Measurements from ENCODE around the gene RAB3B.

DNA sequence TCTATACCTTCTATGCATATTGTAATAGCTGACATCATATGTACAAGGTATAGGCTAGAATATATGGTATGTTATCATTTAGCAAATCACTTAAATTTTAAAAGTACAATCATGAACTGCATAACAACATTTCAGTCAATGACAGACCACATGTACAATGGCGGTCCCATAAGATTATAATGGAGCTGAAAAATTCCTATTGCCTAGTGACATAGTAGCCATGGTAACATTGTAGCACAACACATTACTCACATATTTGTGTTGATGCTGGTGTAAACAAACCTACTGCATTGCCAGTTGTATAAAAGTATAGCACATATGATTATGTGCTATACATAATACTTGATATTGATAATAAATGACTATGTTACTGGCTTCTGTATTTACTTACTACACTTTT, 8.9 kb downstream of the RAB3B start:
- TF ChIP-seq, protein P1, sequence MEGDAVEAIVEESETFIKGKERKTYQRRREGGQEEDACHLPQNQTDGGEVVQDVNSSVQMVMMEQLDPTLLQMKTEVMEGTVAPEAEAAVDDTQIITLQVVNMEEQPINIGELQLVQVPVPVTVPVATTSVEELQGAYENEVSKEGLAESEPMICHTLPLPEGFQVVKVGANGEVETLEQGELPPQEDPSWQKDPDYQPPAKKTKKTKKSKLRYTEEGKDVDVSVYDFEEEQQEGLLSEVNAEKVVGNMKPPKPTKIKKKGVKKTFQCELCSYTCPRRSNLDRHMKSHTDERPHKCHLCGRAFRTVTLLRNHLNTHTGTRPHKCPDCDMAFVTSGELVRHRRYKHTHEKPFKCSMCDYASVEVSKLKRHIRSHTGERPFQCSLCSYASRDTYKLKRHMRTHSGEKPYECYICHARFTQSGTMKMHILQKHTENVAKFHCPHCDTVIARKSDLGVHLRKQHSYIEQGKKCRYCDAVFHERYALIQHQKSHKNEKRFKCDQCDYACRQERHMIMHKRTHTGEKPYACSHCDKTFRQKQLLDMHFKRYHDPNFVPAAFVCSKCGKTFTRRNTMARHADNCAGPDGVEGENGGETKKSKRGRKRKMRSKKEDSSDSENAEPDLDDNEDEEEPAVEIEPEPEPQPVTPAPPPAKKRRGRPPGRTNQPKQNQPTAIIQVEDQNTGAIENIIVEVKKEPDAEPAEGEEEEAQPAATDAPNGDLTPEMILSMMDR (conservative IDR thresholded peaks at IDR 0.05 in 1 of 2, IDR thresholded peaks at IDR 0.05 in 1 of 2; ENCODE audit: extremely low read depth in 1 of 2, insufficient read depth in 1 of 2, low read depth in 1 of 2, low read length in 2 of 2), result no peak
- TF ChIP-seq EZH2 (IDR thresholded peaks at IDR 0.05; ENCODE audit: borderline replicate concordance, low read length), result no peak
